Upper lobe of left lung (tissue), 6 donors: ENCODE data around the gene ITGA11. TPM values are rescaled to one million over a fixed set of nuclear protein-coding genes. Genes with fewer than 3 reads are reported as not detected.

Experiments
- ATAC-seq, 2 donors: fragments of 200-7000 bp; cut with Tn5 transposase; one replicate each; pipeline ENCODE4 v1.9.1; 2022; ENCODE audit warnings: mild to moderate bottlenecking in 2 of 2, moderate library complexity in 2 of 2; ENCODE audit not compliant: low FRiP score in 2 of 2
- DNase-seq, 2 donors: peaks; one replicate each; pipeline ENCODE4 v3.0.0-alpha.2; 2019 to 2020
- H3K27ac ChIP-seq, 4 donors: fragments of 200-600 bp; sonication (generic); one replicate each; pipeline ENCODE4 v1.5.1; 2016 to 2019
- H3K27me3 ChIP-seq, 4 donors: fragments of 200-600 bp; sonication (generic); one replicate each; pipeline ENCODE4 v1.5.1; 2017 to 2019
- H3K36me3 ChIP-seq, 4 donors: fragments of 200-600 bp; sonication (generic); one replicate each; pipeline ENCODE4 v1.5.1; 2016 to 2019
- H3K4me1 ChIP-seq, 4 donors: fragments of 200-600 bp; sonication (generic); one replicate each; pipeline ENCODE4 v1.5.1; 2018 to 2019
- H3K4me3 ChIP-seq, 4 donors: fragments of 200-600 bp; sonication (generic); one replicate each; pipeline ENCODE4 v1.5.1; 2017 to 2019; ENCODE audit warnings: mild to moderate bottlenecking in 2 of 4, moderate library complexity in 1 of 4
- H3K9me3 ChIP-seq, 4 donors: fragments of 200-600 bp; sonication (generic); one replicate each; pipeline ENCODE4 v1.5.1; 2018 to 2019
- CTCF ChIP-seq, 6 experiments: fragments of 450-650 bp in 4 of 6; fragments of 200-600 bp in 2 of 6; sonication (generic) in 2 of 6; IDR thresholded peaks; one replicate each; pipeline ENCODE4 v1.5.1; 2016 to 2019; ENCODE audit warnings: antibody characterized with exemption in 6 of 6
- EP300 ChIP-seq, 4 donors: sonication (generic); formaldehyde crosslinking; IDR thresholded peaks; one replicate each; pipeline ENCODE4 v1.5.1; 2017; ENCODE audit warnings: antibody characterized with exemption in 4 of 4, control low read depth in 2 of 4
- POLR2A ChIP-seq, 4 donors: fragments of 450-650 bp; IDR thresholded peaks; one replicate each; pipeline ENCODE4 v1.5.1; 2016 to 2017; ENCODE audit warnings: antibody characterized with exemption in 4 of 4, mild to moderate bottlenecking in 2 of 4
- POLR2AphosphoS5 ChIP-seq, 2 donors: sonication (generic); formaldehyde crosslinking; IDR thresholded peaks; one replicate each; pipeline ENCODE4 v1.5.1; 2017; ENCODE audit warnings: antibody characterized with exemption in 2 of 2
- WGBS, 2 donors: methylation state at CpG; one replicate each; pipeline ENCODE4 v1.1.5; 2017 to 2018; 5-methylcytosine and 5-hydroxymethylcytosine counted together
- total RNA-seq, 6 donors: library from RNA; depleted of rRNA in 4 of 6; stranded (reverse); fragments of >200 nt in 4 of 6; gene quantifications; one replicate each; pipeline versions ENCODE4 v1.1.0 to v1.2.1, GENCODE V29; 2016 to 2021
- donor health status: DM: no; HTN: no; CAD: no; lungs with moderate emphysema.
- donor health status: DM: no; HTN: yes; CAD: no; lungs with severe emphysema.

The ITGA11 gene
- total RNA-seq, 6 donors from 2014 or later = 0.49 to 6.9 (median 1.4) TPM

- Histone ChIP-seq H3K9me3 (no peaks in the 10 kb centered on the region), H3K27me3 (no peaks in the 10 kb centered on the region), H3K27ac (peak overlapping the region in 1 of 4 donors; percentile 62), H3K4me1 (peaks cover 0 to 4% (median 0%) of the 10 kb centered on the region in 4 donors), H3K4me3 (no peak overlapping the region), H3K36me3 (no peaks in the 10 kb centered on the region)
- 70 to 72% methylated on average over 14 of the region's 14 CpGs for WGBS, 2 donors
- peak; percentile 21 to 78 for ATAC-seq
- TF ChIP-seq CTCF (IDR thresholded peaks at IDR 0.05) = no peak
- TF ChIP-seq POLR2AphosphoS5 (IDR thresholded peaks at IDR 0.05) = no peak
- no peak for TF ChIP-seq POLR2A (IDR thresholded peaks at IDR 0.05)
- no peak for TF ChIP-seq EP300 (IDR thresholded peaks at IDR 0.05)
- peak in 1 of 2 donors; percentile 39 for DNase-seq
These were observed 38.2 kb upstream of the ITGA11 start for GRCh38 chr15:68470049-68470742.

GRCh38 chr15:68469162-68470048 is 37.4 kb upstream of the ITGA11 start:
- peak overlapping the region in 1 of 4 donors; percentile 62 for H3K27ac ChIP-seq
- DNase-seq = no peak
- no peaks in the 10 kb centered on the region for H3K27me3 ChIP-seq
- H3K36me3 ChIP-seq = no peaks in the 10 kb centered on the region
- no peaks in the 10 kb centered on the region for H3K9me3 ChIP-seq
- peak in 1 of 2 donors; percentile 79 for ATAC-seq
- no peak overlapping the region for H3K4me3 ChIP-seq
- no peak for TF ChIP-seq CTCF (IDR thresholded peaks at IDR 0.05)
- no peak for TF ChIP-seq POLR2A (IDR thresholded peaks at IDR 0.05)
- TF ChIP-seq POLR2AphosphoS5 (IDR thresholded peaks at IDR 0.05) = no peak
- no peak for TF ChIP-seq EP300 (IDR thresholded peaks at IDR 0.05)
- peaks cover 0 to 4% (median 0%) of the 10 kb centered on the region in 4 donors for H3K4me1 ChIP-seq
- WGBS, 2 donors = 51 to 61% methylated on average over 5 to 6 of the region's 6 CpGs

- Histone ChIP-seq H3K9me3 (no peaks in the 10 kb centered on the region), H3K36me3 (no peaks in the 10 kb centered on the region), H3K4me1 (peaks cover 0 to 4% (median 0%) of the 10 kb centered on the region in 4 donors), H3K27ac (no peak overlapping the region), H3K27me3 (no peaks in the 10 kb centered on the region), H3K4me3 (no peak overlapping the region)
- ATAC-seq = no peak
- no peak for DNase-seq
- TF ChIP-seq EP300 (IDR thresholded peaks at IDR 0.05) (no peak), POLR2A (IDR thresholded peaks at IDR 0.05) (no peak), CTCF (IDR thresholded peaks at IDR 0.05) (no peak), POLR2AphosphoS5 (IDR thresholded peaks at IDR 0.05) (no peak)
These were observed 34.9 kb upstream of the ITGA11 start for GRCh38 chr15:68466876-68467275.

GRCh38 chr15:68465861-68466560 is 34.0 kb upstream of the ITGA11 start:
- Histone ChIP-seq H3K9me3 (no peaks in the 10 kb centered on the region), H3K27me3 (no peaks in the 10 kb centered on the region), H3K4me1 (peaks cover 0 to 4% (median 0%) of the 10 kb centered on the region in 4 donors), H3K4me3 (no peak overlapping the region), H3K36me3 (no peaks in the 10 kb centered on the region), H3K27ac (no peak overlapping the region)
- ATAC-seq = no peak
- TF ChIP-seq CTCF (IDR thresholded peaks at IDR 0.05) (no peak), POLR2A (IDR thresholded peaks at IDR 0.05) (no peak), POLR2AphosphoS5 (IDR thresholded peaks at IDR 0.05) (no peak), EP300 (IDR thresholded peaks at IDR 0.05) (no peak)
- no peak for DNase-seq
- WGBS, 2 donors = 54 to 63% methylated on average over 6 of the region's 6 CpGs
